Bronchial epithelial cell (primary cell): ENCODE data around the gene FAM25G. TPM values are rescaled to one million over a fixed set of nuclear protein-coding genes. Genes with fewer than 3 reads are reported as not detected.

Experiments
- DNase-seq: peaks from one replicate; pipeline ENCODE4 v3.0.0-alpha.2; 2010; ENCODE audit warnings: low read depth
- FAIRE-seq: peaks from 2 replicates; lab custom pipeline; 2011; peaks lifted over from hg19 to GRCh38; lab: Jason Lieb, UNC
- H3K27me3 ChIP-seq: 2 replicates; pipeline ENCODE4 v1.5.1; 2011; ENCODE audit warnings: low read length; ENCODE audit not compliant: control insufficient read depth, insufficient read depth
- H3K36me3 ChIP-seq: 2 replicates; pipeline ENCODE4 v1.5.1; 2011; ENCODE audit warnings: low read length; ENCODE audit not compliant: control insufficient read depth, insufficient read depth
- H3K4me3 ChIP-seq: 2 replicates; pipeline ENCODE4 v1.5.1; 2011; ENCODE audit warnings: mild to moderate bottlenecking, low read depth, low read length, control low read depth
- total RNA-seq: library from RNA; depleted of rRNA; stranded (reverse); fragments of >200 nt; gene quantifications from 2 replicates; pipeline ENCODE4 v1.2.1, GENCODE V29; 2014
- TF ChIP-seq, protein P1 (sequence below): IDR thresholded peaks from 2 replicates; pipeline ENCODE4 v1.5.1; 2011; ENCODE audit warnings: mild to moderate bottlenecking, moderate library complexity, low read length, control low read depth, inconsistent platforms; ENCODE audit not compliant: insufficient read depth, severe bottlenecking

Gene FAM25G
- total RNA-seq, 1 donor from 2014 or later: not detected

- Histone ChIP-seq H3K36me3 (no peaks in the 10 kb centered on the region), H3K27me3 (peaks cover 2% of the 10 kb centered on the region), H3K4me3 (no peak overlapping the region)
- DNase-seq (no peak), FAIRE-seq (no peak)
- TF ChIP-seq, protein P1, sequence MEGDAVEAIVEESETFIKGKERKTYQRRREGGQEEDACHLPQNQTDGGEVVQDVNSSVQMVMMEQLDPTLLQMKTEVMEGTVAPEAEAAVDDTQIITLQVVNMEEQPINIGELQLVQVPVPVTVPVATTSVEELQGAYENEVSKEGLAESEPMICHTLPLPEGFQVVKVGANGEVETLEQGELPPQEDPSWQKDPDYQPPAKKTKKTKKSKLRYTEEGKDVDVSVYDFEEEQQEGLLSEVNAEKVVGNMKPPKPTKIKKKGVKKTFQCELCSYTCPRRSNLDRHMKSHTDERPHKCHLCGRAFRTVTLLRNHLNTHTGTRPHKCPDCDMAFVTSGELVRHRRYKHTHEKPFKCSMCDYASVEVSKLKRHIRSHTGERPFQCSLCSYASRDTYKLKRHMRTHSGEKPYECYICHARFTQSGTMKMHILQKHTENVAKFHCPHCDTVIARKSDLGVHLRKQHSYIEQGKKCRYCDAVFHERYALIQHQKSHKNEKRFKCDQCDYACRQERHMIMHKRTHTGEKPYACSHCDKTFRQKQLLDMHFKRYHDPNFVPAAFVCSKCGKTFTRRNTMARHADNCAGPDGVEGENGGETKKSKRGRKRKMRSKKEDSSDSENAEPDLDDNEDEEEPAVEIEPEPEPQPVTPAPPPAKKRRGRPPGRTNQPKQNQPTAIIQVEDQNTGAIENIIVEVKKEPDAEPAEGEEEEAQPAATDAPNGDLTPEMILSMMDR: no peak
These were observed 36.8 kb downstream of the FAM25G start for GRCh38 chr10:47454780-47455058.

DNA sequence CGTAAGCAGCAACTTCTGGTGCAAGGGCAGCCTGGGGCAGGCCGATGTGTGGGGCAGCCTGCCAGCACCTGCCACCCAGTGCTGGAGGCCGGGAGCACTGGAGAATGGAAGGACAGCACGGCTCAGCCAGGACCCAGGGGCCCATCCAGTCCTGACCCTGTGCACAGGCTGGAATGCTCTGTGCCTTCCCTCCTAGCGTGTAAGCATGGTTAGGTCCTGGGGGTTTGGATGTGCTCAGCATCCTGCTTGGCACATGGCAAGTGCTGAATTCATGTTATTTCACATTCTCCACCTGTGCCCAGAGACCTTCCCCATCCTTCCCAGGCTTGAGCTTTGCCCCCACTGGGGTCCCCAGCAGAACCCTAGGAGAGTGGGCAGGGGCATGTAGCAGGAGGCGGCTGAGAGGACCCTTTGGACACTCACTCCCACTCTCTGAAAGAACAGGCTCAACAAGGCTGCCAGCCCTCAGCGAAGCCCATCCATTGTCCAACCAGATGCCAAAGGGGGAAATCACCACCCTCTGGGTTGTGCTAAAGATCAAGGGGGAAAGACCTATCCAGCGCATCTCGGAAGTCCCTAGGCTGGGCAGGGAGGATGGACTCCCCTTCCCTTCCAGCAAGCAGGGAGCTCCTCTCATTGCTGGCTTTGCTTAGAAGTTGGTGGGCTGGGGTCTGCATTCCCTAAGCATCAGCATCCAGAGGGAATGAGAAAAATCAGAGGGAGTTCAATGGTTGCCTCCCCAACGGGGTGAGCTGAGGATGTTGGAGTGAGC lies 37.3 kb downstream of the FAM25G start:
- peaks cover 2% of the 10 kb centered on the region for H3K27me3 ChIP-seq
- H3K36me3 ChIP-seq: no peaks in the 10 kb centered on the region
- H3K4me3 ChIP-seq: no peak overlapping the region
- FAIRE-seq: no peak
- TF ChIP-seq, protein P1: no peak
- no peak for DNase-seq

- TF ChIP-seq, protein P1: no peak
These were observed 38.1 kb downstream of the FAM25G start for GRCh38 chr10:47453141-47454007.

DNA sequence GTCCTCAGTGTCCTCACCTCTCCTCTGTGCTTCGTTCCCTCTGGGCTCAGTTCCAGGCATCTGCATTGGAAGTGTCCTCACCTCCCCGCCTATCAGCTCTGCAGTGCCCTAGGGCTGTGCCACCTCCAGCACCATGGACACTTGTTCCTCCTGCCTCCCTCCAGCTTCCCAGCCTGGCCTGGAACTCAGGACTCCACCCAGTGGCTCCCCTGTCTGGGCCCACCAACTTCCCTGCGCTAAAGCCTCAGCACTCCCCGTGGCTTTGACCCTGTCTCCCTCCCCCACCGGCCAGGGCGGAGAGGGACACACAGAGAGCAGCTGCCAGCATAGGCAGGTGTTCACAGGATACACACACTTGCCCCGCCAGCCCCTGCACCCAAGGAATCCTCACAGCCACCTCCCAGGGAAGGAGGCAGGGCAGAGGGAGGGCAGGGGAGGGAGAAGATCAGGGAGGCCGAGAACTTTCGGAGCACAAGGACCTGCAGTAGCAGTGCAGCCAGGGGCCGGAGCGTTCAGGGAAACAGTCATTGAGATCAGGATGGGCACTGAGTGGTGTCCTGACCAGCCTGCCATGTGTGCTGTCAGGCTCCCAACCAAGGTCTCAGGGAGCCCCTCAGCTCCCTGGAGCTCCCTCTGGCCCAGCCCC lies 38.9 kb downstream of the FAM25G start:
- H3K27me3 ChIP-seq: peaks cover 2% of the 10 kb centered on the region
- TF ChIP-seq, protein P1: no peak
- DNase-seq: no peak

More at GRCh38 chr10:47453141-47454007, 38.1 kb downstream of the FAM25G start:
- no peak for DNase-seq
- no peak overlapping the region for H3K4me3 ChIP-seq
- H3K36me3 ChIP-seq: no peaks in the 10 kb centered on the region
- no peak for FAIRE-seq
- H3K27me3 ChIP-seq: peaks cover 2% of the 10 kb centered on the region

DNA sequence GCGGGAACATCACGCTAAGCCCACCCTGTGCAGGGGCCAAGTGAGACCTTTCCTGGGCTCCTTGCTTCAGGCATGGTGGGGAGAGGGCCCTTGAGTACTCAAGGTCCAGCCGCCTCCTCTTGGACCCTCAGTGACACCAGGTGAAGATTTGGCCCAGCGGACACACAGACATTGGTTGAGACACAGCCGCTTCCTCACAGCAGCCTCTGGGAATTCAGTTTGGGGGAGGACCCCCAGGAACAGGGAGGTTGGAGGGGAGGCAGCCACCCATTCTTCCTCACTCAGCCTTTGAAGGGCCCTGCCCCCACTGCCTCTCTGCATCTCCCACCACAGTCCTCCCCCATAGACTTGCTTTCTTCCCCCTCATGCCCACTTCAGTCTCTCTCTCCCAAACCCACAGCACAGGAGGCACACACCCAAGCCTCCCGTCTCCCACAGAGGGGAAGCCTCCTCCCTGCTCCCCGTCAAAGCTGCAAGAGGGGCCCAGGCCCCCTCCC lies 39.5 kb downstream of the FAM25G start:
- FAIRE-seq: no peak
- DNase-seq: no peak
- TF ChIP-seq, protein P1: no peak
- Histone ChIP-seq H3K36me3 (no peaks in the 10 kb centered on the region), H3K27me3 (peaks cover 2% of the 10 kb centered on the region), H3K4me3 (no peak overlapping the region)

More for the DNA sequence above, 38.9 kb downstream of the FAM25G start:
- no peak for FAIRE-seq
- Histone ChIP-seq H3K4me3 (no peak overlapping the region), H3K36me3 (no peaks in the 10 kb centered on the region)
